Panc1 (cell line): ENCODE results near the gene GPR87. TPM values are rescaled to one million over a fixed set of nuclear protein-coding genes. Genes with fewer than 3 reads are reported as not detected.

ENCODE experiments used
- ATAC-seq: fragments of 200-7000 bp; cut with Tn5 transposase; 2 replicates; pipeline ENCODE4 v1.9.1; 2020; ENCODE audit warnings: mild to moderate bottlenecking, moderate library complexity
- BruUV-seq: library from RNA; stranded (reverse); fragments of 400-500 nt; replicated peaks from 2 replicates; lab custom pipeline; 2021; lab: Mats Ljungman, UMichigan
- CTCF ChIA-PET: fragments of 300-600 bp; sonication (Branson Sonifier 250); formaldehyde crosslinking; loops from one replicate; lab custom pipeline; 2022; ENCODE audit warnings: antibody characterized with exemption; lab: Charles Lee
- POLR2A ChIA-PET: fragments of 300-600 bp; sonication (Branson Sonifier 250); formaldehyde crosslinking; loops from one replicate; lab custom pipeline; 2022; ENCODE audit warnings: antibody characterized with exemption; lab: Charles Lee
- DNase-seq: peaks from one replicate; pipeline ENCODE4 v3.0.0-alpha.2; 2010; ENCODE audit warnings: low read depth, low spot score
- H3K27ac ChIP-seq: 2 replicates; pipeline ENCODE4 v1.5.1; 2011; ENCODE audit warnings: mild to moderate bottlenecking, low read length, inconsistent platforms
- H3K27me3 ChIP-seq: fragments of 200-500 bp; sonication (Bioruptor generic); 2 replicates; pipeline ENCODE4 v1.6.0; 2014; ENCODE audit warnings: low read length, inconsistent platforms; ENCODE audit not compliant: control insufficient read depth, insufficient read depth
- H3K36me3 ChIP-seq: fragments of 200-500 bp; sonication (Bioruptor generic); 2 replicates; pipeline ENCODE4 v1.5.1; 2014; ENCODE audit warnings: inconsistent platforms, mild to moderate bottlenecking, low read length, moderate library complexity; ENCODE audit not compliant: control insufficient read depth, insufficient read depth
- H3K4me1 ChIP-seq: 2 replicates; pipeline ENCODE4 v1.5.1; 2011; ENCODE audit warnings: inconsistent platforms, mild to moderate bottlenecking, low read length, moderate library complexity; ENCODE audit not compliant: control insufficient read depth, insufficient read depth
- H3K4me3 ChIP-seq, 2 experiments: 2 replicates each; pipeline ENCODE4 v1.5.1; 2011 to 2012; ENCODE audit warnings: low read depth in 2 of 2, low read length in 2 of 2, mild to moderate bottlenecking in 2 of 2, inconsistent platforms in 1 of 2, moderate library complexity in 1 of 2
- H3K9me3 ChIP-seq: fragments of 200-500 bp; sonication (Bioruptor generic); 2 replicates; pipeline ENCODE4 v1.5.1; 2014; ENCODE audit warnings: low read depth, mild to moderate bottlenecking, inconsistent platforms, low read length, moderate library complexity; ENCODE audit not compliant: control insufficient read depth, insufficient read depth
- CTCF ChIP-seq: fragments of 450-650 bp; IDR thresholded peaks from 2 replicates; pipeline ENCODE4 v1.5.1; 2017; ENCODE audit warnings: mild to moderate bottlenecking
- POLR2AphosphoS5 ChIP-seq: IDR thresholded peaks from 2 replicates; pipeline ENCODE4 v1.6.1; 2012; ENCODE audit warnings: mild to moderate bottlenecking, low read depth, low read length, moderate library complexity
- SIN3A ChIP-seq: IDR thresholded peaks from 2 replicates; pipeline ENCODE4 v1.6.1; 2012; ENCODE audit warnings: low read depth, mild to moderate bottlenecking, low read length, moderate library complexity, borderline replicate concordance; ENCODE audit not compliant: insufficient read depth
- TCF7L2 ChIP-seq: IDR thresholded peaks from 2 replicates; pipeline ENCODE4 v1.6.1; 2011; ENCODE audit warnings: mild to moderate bottlenecking, low read depth, low read length, inconsistent platforms
- in situ Hi-C: cut with HindIII; loops from 2 replicates; pipeline ENCODE4 v1.10.0; 2016; ENCODE audit warnings: low sequenced_read_pairs, low pct_unique_long_range_greater_than_20kb
- intact Hi-C: fragments of 100-400 bp; cut with micrococcal nuclease; formaldehyde crosslinking; loops from one replicate; pipeline ENCODE4 v1.10.0; 2022; ENCODE audit not compliant: unreplicated experiment
- total RNA-seq: library from RNA; stranded (reverse); gene quantifications from one replicate; pipeline ENCODE4 v1.2.1, GENCODE V29; 2021; ENCODE audit not compliant: unreplicated experiment
- TF ChIP-seq, protein P1 (sequence below), 2 experiments: IDR thresholded peaks; 2 replicates each; pipeline ENCODE4 v1.6.1; 2011 to 2012; ENCODE audit warnings: low read depth in 2 of 2, control low read depth in 1 of 2, low read length in 1 of 2, mild to moderate bottlenecking in 1 of 2, moderate library complexity in 1 of 2; ENCODE audit not compliant: insufficient read depth in 1 of 2

The GPR87 gene
- total RNA-seq, 1 experiment from 2014 or later = not detected

GRCh38 chr3:151314593-151314992 is 2.0 kb downstream of the GPR87 start:
- intact Hi-C loops (no loop called here), in situ Hi-C loops (no loop called here)
- ATAC-seq (no peak), DNase-seq (no peak)
- no peak for TF ChIP-seq POLR2AphosphoS5
- TF ChIP-seq TCF7L2 = no peak
- no peak for TF ChIP-seq SIN3A
- TF ChIP-seq, protein P1, sequence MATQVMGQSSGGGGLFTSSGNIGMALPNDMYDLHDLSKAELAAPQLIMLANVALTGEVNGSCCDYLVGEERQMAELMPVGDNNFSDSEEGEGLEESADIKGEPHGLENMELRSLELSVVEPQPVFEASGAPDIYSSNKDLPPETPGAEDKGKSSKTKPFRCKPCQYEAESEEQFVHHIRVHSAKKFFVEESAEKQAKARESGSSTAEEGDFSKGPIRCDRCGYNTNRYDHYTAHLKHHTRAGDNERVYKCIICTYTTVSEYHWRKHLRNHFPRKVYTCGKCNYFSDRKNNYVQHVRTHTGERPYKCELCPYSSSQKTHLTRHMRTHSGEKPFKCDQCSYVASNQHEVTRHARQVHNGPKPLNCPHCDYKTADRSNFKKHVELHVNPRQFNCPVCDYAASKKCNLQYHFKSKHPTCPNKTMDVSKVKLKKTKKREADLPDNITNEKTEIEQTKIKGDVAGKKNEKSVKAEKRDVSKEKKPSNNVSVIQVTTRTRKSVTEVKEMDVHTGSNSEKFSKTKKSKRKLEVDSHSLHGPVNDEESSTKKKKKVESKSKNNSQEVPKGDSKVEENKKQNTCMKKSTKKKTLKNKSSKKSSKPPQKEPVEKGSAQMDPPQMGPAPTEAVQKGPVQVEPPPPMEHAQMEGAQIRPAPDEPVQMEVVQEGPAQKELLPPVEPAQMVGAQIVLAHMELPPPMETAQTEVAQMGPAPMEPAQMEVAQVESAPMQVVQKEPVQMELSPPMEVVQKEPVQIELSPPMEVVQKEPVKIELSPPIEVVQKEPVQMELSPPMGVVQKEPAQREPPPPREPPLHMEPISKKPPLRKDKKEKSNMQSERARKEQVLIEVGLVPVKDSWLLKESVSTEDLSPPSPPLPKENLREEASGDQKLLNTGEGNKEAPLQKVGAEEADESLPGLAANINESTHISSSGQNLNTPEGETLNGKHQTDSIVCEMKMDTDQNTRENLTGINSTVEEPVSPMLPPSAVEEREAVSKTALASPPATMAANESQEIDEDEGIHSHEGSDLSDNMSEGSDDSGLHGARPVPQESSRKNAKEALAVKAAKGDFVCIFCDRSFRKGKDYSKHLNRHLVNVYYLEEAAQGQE (IDR thresholded peaks at IDR 0.05; ENCODE audit: insufficient read depth in 1 of 2, low read depth in 2 of 2, low read length in 1 of 2) = no peak
- no peak for TF ChIP-seq CTCF
- no peak overlapping the region for H3K4me3 ChIP-seq
- H3K27me3 ChIP-seq = no peaks in the 10 kb centered on the region
- no peaks in the 10 kb centered on the region for H3K36me3 ChIP-seq
- no TSS peak for BruUV-seq
- CTCF ChIA-PET = no interaction called here
- POLR2A ChIA-PET = no interaction called here
- H3K4me1 ChIP-seq = no peaks in the 10 kb centered on the region
- no peak overlapping the region for H3K27ac ChIP-seq
- no peaks in the 10 kb centered on the region for H3K9me3 ChIP-seq

- H3K9me3 ChIP-seq = no peaks in the 10 kb centered on the region
- H3K4me1 ChIP-seq = no peaks in the 10 kb centered on the region
- POLR2A ChIA-PET = no interaction called here
- TF ChIP-seq, protein P1 (IDR thresholded peaks at IDR 0.05; ENCODE audit: insufficient read depth in 1 of 2, low read depth in 2 of 2, low read length in 1 of 2) = no peak
- TF ChIP-seq TCF7L2 (no peak), POLR2AphosphoS5 (no peak), SIN3A (no peak), CTCF (no peak)
- CTCF ChIA-PET = no interaction called here
- no peak for DNase-seq
- BruUV-seq = no TSS peak
- no peaks in the 10 kb centered on the region for H3K36me3 ChIP-seq
- ATAC-seq = no peak
- H3K27me3 ChIP-seq = no peaks in the 10 kb centered on the region
- intact Hi-C loops (no loop called here), in situ Hi-C loops (no loop called here)
- H3K27ac ChIP-seq = no peak overlapping the region
- H3K4me3 ChIP-seq = no peak overlapping the region
These were observed 2.5 kb downstream of the GPR87 start for GRCh38 chr3:151314137-151314536.
